ENCODE measurements around the gene GATA2. TPM values are rescaled to one million over a fixed set of nuclear protein-coding genes. Genes with fewer than 3 reads are reported as not detected.

Gene GATA2
- total RNA-seq, 1 experiment from 2014 or later = 18.6 TPM

GRCh38 chr3:128532012-128532983, 39.3 kb upstream of the GATA2 start:
- CTCF ChIA-PET = no interaction called here
- H3K27me3 ChIP-seq (ENCODE audit: insufficient read depth, low read length) = peaks cover 14% of the 10 kb centered on the region
- BruUV-seq (replicated peaks) = no TSS peak
- no peaks in the 10 kb centered on the region for H3K79me2 ChIP-seq (ENCODE audit: insufficient read depth, low read length)
- no peak overlapping the region for H3K4me3 ChIP-seq (replicated peaks in 1 of 2; ENCODE audit: low read depth in 1 of 2, low read length in 2 of 2)
- no peak overlapping the region for H3K9ac ChIP-seq (ENCODE audit: low read length)
- peaks cover 0 to 3% of the 10 kb centered on the region in 2 experiments; a peak in 1 of 4 replicates for H3K4me1 ChIP-seq (ENCODE audit: control insufficient read depth in 1 of 2, insufficient read depth in 2 of 2, low read length in 2 of 2)
- RAD21 ChIA-PET (ENCODE audit: low non-redundant PET in 1 of 2, low total read pairs in 2 of 2, uncharacterized antibody in 2 of 2, unreplicated experiment in 2 of 2) = no interaction called here
- no peaks in the 10 kb centered on the region for H3K9me2 ChIP-seq (ENCODE audit: insufficient read depth)
- DNase-seq (ENCODE audit: low read depth, low spot score) (no peak), ATAC-seq (no peak)
- POLR2A ChIA-PET = no interaction called here
- intact Hi-C loops (cut with micrococcal nuclease) = no loop called here
- H4K20me1 ChIP-seq (ENCODE audit: insufficient read depth) = no peaks in the 10 kb centered on the region
- no peak overlapping the region for H3K4me2 ChIP-seq (ENCODE audit: low read length)
- no peak overlapping the region for H2AFZ ChIP-seq (ENCODE audit: low read depth, low read length, poor library complexity, severe bottlenecking)
- H3K27ac ChIP-seq (ENCODE audit: low read depth, low read length) = no peak overlapping the region
- TF ChIP-seq POLR2AphosphoS5 (IDR thresholded peaks at IDR 0.05; ENCODE audit: low read depth, low read length) (no peak), SRF (IDR thresholded peaks at IDR 0.05; ENCODE audit: low read depth) (no peak), EGR1 (IDR thresholded peaks at IDR 0.05; ENCODE audit: low read depth) (no peak)
- no peaks in the 10 kb centered on the region for H3K9me3 ChIP-seq (ENCODE audit: control insufficient read depth in 1 of 2, insufficient read depth in 1 of 2, low read depth in 1 of 2, low read length in 2 of 2)
- H3K36me3 ChIP-seq (ENCODE audit: control insufficient read depth in 1 of 2, insufficient read depth in 2 of 2, low read length in 2 of 2) = no peaks in the 10 kb centered on the region

GRCh38 chr3:128524374-128525299, 31.6 kb upstream of the GATA2 start:
- DNase-seq (ENCODE audit: low read depth, low spot score) (no peak), ATAC-seq (no peak)
- Histone ChIP-seq H3K79me2 (ENCODE audit: insufficient read depth, low read length) (no peaks in the 10 kb centered on the region), H2AFZ (ENCODE audit: low read depth, low read length, poor library complexity, severe bottlenecking) (no peak overlapping the region), H3K4me1 (ENCODE audit: control insufficient read depth in 1 of 2, insufficient read depth in 2 of 2, low read length in 2 of 2) (no peaks in the 10 kb centered on the region), H4K20me1 (ENCODE audit: insufficient read depth) (no peaks in the 10 kb centered on the region), H3K4me3 (replicated peaks in 1 of 2; ENCODE audit: low read depth in 1 of 2, low read length in 2 of 2) (no peak overlapping the region), H3K9me2 (ENCODE audit: insufficient read depth) (no peaks in the 10 kb centered on the region), H3K27me3 (ENCODE audit: insufficient read depth, low read length) (peaks cover 17% of the 10 kb centered on the region; the same call in 1 of the 2 replicates), H3K27ac (ENCODE audit: low read depth, low read length) (no peak overlapping the region), H3K9me3 (ENCODE audit: control insufficient read depth in 1 of 2, insufficient read depth in 1 of 2, low read depth in 1 of 2, low read length in 2 of 2) (no peaks in the 10 kb centered on the region), H3K4me2 (ENCODE audit: low read length) (no peak overlapping the region), H3K9ac (ENCODE audit: low read length) (no peak overlapping the region), H3K36me3 (ENCODE audit: control insufficient read depth in 1 of 2, insufficient read depth in 2 of 2, low read length in 2 of 2) (no peaks in the 10 kb centered on the region)
- ChIA-PET RAD21 (ENCODE audit: low non-redundant PET in 1 of 2, low total read pairs in 2 of 2, uncharacterized antibody in 2 of 2, unreplicated experiment in 2 of 2) (no interaction called here), POLR2A (no interaction called here), CTCF (no interaction called here)
- BruUV-seq (replicated peaks) = no TSS peak
- intact Hi-C loops (cut with micrococcal nuclease) = no loop called here
- TF ChIP-seq RAD21 (IDR thresholded peaks at IDR 0.05; ENCODE audit: low read depth) = no peak
- no peak for TF ChIP-seq SRF (IDR thresholded peaks at IDR 0.05; ENCODE audit: low read depth)
- TF ChIP-seq CBX3 (IDR thresholded peaks at IDR 0.05; ENCODE audit: low read depth) = no peak
- TF ChIP-seq POLR2A (IDR thresholded peaks at IDR 0.05; ENCODE audit: borderline replicate concordance, extremely low read depth, insufficient read depth, insufficient read length) = no peak
- no peak for TF ChIP-seq ATF3 (IDR thresholded peaks at IDR 0.05)
- TF ChIP-seq YY1 (IDR thresholded peaks at IDR 0.05; ENCODE audit: extremely low read depth, insufficient replicate concordance, low read depth, low read length) = no peak
- no peak for TF ChIP-seq POLR2AphosphoS5 (IDR thresholded peaks at IDR 0.05; ENCODE audit: low read depth, low read length)
- TF ChIP-seq JUND (IDR thresholded peaks at IDR 0.05) = no peak
- TF ChIP-seq CTCF (IDR thresholded peaks at IDR 0.05 in 2 of 3, conservative IDR thresholded peaks at IDR 0.05 in 1 of 3; ENCODE audit: borderline replicate concordance in 1 of 3, insufficient read depth in 1 of 3, low read depth in 2 of 3, low read length in 2 of 3) = no peak
- TF ChIP-seq REST (IDR thresholded peaks at IDR 0.05; ENCODE audit: low read depth) = no peak
